ENCODE data around the gene PARP6.
"Not testable (repeated sequence)": the region's sequence is repeated elsewhere in the genome, so short reads cannot be mapped to it uniquely, and the experiment has no call there.

The PARP6 gene

DNA sequence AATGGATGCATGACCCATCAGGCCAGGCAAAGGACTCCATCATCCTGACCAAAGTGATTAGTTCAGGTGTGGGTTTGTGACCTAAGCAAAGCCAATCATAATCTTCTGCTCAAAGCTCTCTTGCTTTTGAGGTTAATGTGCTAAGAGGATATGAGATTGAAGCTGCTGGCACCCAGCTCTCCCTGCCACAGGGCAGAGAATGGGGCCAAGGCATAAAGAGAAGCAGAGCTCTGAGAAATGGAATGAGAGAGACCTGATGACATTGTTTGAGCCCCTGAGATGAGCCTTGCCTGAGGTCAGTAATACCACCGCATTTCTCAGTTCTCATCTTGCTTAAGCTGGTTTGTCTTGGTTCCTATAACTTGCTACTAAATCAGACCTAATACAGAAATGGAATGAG, 6.4 kb upstream of the PARP6 start:
- DNase-seq (ENCODE audit: low read depth): no peak

- no peak for DNase-seq (ENCODE audit: low read depth)
Observed at GRCh38 chr15:72276326-72276700, 4.0 kb upstream of the PARP6 start.

DNA sequence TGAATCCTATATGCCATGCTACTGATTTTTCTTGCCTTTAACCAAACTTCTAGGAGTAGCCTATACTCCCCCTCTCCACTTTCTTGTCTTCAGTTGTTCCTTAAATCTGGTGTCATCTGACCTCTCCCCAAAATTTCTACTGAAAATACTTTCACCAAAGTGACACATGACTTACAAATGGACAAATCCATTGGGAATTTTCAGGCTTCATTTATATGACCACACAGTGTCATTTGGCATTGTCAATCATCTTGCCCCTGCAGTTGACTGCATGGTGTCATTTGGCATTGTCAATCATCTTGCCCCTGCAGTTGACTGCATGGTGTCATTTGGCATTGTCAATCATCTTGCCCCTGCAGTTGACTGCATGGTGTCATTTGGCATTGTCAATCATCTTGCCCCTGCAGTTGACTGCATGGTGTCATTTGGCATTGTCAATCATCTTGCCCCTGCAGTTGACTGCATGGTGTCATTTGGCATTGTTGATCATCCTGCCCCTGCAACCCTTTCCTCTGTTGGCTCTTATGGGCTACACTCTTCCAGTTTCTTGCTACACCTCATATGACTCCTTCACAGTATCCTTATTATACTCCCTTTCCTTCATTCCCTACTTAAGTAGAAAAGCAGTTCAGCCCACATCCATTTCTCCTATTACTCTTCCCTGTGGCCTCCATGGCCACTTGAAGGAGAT, 3.4 kb upstream of the PARP6 start:
- DNase-seq (ENCODE audit: low read depth): not testable (repeated sequence)

DNA sequence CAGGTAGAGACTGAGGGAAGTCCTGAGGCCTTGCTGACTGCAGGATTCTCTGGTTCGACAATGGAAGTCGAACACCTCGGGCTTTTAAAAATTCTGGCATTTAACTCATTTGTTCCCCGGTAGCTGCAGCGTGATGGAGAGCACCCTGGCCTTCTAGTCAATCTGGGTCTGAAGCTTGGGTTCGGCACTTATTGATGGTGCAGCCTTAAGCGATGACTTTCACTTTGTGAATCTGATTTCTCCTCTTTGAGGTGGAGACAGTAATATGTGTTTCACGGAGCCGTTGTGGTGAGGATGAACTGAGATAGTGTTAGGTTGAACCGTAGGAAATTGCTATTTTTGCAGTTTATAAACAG, 621 bp upstream of the PARP6 start:
- no peak for DNase-seq (ENCODE audit: low read depth)

DNA sequence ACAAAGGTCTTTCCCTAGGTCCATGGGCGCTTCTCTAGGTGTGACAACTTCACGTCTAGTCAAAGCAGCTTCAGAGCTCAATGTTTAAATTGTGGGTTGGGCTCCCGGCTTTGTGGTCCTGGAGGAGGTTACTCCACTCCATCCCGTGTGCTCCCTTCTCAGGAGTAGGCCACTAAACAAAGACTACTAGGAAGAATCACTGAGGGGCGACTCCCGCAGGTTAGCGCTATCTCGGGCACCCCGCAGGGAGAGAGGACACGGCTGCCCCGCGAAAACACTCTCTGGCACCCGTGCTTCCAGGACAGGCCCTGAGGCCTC, 500 bp downstream of the PARP6 start:
- DNase-seq (ENCODE audit: low read depth): no peak

DNA sequence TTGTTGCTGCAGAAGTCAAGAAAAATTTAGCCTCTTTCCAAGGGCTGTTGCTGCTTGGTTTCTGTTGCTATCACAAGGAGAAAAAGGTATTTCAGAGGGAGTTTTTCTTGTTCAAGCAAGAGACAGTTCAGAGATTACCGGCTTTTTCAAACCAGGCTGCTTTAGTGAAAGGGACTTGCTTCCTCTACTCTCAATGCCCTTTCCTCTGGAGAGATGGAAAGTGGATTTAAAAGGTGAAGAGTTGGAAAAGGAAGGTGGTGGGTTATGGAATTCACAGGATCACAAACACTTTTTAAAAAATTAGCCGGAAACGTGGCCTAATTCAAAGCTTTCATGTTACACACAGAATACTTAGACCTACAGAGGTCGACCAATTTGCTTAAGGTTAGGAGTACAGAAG, 1.1 kb downstream of the PARP6 start:
- no peak for DNase-seq (ENCODE audit: low read depth)

- no peak for DNase-seq (ENCODE audit: low read depth)
Observed at GRCh38 chr15:72269739-72270138, 2.6 kb downstream of the PARP6 start.

DNA sequence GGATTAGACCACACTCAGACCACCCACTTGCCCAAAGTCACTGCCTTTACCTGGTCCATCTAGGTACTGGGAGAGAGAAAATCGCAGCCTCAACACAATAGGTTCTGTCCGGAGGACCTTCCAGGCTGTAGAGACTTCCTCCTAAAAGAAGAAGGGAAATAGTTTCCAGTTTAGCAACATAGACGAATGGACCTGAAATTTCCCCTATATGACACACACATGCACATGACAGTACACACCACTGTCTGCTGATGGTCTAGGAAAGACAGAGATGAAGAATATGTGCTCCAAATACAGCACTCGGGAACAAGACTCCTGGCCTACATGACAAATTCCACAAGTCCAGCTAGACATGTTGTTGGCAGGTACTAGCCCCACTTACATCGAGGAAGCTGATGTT, 7.3 kb downstream of the PARP6 start:
- no peak for DNase-seq (ENCODE audit: low read depth)

DNA sequence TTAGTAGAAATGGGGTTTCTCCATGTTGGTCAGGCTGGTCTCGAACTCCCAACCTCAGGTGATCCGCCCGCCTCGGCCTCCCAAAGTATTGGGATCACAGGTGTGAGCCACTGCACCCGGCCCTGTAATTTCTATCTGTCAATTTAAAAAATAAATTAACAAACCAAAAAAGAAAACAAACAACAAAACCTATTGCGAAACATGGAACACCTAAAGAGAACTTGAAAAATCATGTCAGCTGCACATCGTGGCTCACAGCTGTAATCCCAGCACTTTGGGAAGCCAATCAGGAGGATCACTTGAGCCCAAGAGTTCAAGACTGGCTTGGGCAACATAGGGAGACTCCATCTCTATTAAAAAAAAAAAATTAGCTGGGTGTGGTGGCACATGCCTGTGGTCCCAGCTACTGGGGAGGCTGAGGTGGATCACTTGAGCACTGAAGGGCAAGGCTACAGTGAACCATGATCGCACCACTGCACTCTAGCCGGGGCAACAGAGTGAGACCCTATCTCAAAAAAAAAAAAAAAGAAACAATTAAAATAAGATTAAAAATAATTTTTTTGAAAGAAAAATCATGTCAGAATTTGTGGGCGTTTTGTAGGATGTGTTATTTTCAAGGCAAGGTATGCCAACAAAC, 19.6 kb downstream of the PARP6 start:
- no peak for DNase-seq (ENCODE audit: low read depth)

DNA sequence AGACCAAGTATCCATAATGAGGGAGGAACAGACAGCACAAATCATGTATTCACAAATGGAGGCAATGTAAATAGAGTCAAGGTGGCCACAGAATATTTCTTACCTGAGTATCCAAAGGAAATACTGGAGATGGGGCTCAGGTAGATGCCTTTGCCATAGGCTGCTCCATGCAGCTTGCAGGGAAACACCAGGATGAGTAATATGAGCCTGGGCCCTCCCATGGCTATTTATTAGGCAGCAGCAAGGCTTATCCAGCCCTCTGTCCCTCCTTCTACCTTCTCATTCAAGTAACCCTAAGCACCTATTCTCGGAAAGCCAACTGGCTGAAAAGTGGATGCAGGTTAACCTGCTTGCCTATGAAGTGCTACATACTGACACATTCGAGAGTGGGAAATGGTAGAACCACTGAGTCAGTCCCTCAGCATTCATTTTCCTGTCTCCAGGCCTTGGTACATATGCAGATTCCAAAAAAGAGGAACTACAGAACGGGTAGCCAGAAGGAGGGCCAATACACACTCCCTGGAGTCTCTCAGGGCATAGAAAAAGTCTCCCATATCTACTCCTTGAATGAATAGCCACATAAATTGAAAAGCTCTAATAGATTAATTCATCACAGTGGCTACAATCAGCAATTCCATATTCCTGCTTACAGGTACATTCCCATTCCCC, 23.1 kb downstream of the PARP6 start:
- no peak for DNase-seq (ENCODE audit: low read depth)

DNA sequence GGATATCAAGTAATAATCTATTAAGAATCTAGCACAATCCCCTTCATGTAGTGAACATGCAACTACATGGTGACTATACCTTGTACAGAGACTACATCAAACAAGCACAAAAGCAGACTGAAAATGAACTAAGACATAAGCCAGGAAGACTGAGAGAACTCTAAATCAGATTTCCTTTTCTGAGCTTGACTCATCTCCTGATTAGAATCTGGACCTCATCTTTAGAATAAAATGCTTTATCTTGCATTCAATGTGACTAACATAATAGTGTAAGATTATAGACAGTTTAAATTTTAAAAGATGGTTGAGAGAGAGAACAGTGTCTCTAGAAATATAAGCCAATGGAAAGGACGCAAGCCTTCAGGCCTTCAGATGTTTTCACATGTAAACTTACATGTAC, 23.8 kb downstream of the PARP6 start:
- no peak for DNase-seq (ENCODE audit: low read depth)

DNA sequence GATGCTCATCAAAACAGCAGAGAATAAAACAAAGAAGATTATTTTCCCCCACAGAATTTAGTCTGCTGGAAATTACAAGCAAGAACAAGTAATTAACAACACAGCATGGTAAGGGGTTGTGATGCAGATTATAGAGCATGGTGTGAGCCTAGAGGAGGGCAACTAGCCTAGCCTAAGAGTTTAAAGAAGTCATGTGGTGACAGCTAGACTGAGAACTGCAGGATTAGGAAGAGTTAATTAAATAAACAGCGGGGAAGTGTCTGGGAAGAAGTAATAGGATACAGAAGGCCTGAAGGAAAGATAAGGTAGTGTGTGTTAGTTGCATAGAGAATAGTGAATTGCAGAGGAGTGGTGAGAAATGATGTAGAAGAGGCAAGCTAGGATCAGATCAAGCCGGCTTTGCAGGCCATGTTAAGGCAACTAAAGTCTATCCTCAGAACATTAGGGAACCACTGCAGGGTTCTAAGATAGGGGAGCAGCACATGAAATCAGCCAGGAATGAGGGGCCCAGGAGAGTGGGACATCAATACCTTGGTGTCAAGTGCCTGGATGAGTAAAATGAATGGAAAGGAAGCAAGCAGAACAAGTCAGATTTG, 29.5 kb downstream of the PARP6 start:
- DNase-seq (ENCODE audit: low read depth): no peak

GRCh38 chr15:72239652-72240051, 32.7 kb downstream of the PARP6 start:
- DNase-seq (ENCODE audit: low read depth): no peak

DNA sequence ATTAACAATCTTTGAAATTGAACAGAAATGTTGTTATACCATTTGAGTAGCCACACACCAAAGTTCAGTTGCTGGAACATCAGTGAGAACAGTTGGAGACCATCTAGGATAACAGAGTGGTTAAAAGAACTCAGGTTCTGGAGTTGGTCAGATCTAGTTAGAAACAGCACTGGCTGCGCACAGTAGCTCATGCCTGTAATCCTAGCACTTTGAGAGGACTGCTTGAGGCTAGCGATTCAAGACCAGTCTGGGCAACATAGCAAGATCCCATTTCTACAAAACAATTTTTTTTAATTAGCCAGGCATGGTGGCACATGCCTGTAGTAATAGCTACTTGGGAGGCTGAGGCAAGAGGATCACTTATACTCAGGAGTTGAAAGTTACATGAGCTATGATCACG, 33.8 kb downstream of the PARP6 start:
- no peak for DNase-seq (ENCODE audit: low read depth)

GRCh38 chr15:72237853-72238224, 34.5 kb downstream of the PARP6 start:
- no peak for DNase-seq (ENCODE audit: low read depth)

DNA sequence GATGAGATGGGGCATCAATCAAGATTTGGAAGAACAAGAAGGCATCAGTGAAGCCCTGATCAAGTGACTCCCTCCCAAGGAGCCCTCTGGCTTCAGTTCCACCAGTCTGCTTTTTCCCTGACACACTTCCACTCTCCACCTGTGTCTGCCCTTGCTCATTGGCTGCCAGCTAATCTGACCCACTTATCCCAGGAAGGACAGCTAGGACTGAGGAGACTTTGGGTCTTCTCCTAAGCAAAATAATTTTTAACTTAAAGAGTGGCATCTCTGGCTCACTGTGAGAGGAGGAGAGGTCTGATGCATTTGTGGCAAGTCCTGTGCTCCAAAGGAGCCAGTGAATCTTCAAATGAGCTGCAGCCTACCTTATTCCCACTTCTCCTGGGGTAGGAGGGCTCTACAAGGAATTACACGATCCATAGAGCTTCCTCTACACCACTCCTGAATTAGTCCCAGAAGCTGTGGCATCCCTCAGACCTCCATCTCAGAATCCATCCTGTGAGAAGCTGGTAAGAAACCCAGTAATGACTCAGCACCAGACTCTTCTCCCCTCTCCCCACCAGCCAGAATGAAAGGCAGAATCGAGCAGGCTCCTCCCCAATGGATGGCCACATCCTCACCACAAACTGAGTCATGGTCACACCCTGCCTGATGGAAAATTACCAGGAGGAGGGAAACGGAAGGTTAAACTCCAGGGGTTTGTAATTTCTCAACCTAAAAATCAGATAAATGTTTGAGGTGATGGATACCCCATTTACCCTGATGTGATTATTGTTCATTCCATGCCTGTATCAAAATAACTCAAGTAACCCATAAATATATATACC, 35.1 kb downstream of the PARP6 start:
- DNase-seq (ENCODE audit: low read depth): no peak

DNA sequence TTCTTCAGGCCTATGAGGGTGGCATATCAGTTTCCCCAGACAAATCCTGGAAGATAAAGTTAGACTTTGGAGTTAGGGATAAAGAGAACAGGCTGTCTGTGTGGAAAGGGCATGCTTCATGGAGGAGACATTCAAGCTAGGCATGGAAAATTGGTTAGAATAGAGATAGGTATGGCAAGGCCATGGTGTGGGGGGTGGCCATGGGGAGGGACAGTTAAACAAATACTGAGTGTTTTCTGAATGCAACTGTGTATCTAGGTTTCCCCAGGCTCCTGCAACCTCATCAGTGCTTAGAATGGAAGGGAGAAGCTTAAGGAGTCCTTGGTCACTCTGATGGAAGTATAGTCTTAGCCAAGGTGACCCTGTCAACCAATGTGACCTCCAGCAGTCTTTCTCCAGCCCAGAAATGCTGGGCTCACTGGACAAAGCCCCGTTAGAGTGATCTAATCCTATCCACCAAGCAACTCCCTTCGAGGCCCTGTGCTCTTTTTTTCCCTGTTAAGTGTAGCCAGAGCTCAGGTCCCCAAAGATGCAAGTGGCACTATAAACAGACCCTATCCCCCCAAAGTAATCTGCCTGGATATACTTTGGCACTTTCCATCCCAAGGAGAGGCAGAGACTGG, 35.9 kb downstream of the PARP6 start:
- no peak for DNase-seq (ENCODE audit: low read depth)

GRCh38 chr15:72235298-72235697, 37.1 kb downstream of the PARP6 start:
- no peak for DNase-seq (ENCODE audit: low read depth)

DNA sequence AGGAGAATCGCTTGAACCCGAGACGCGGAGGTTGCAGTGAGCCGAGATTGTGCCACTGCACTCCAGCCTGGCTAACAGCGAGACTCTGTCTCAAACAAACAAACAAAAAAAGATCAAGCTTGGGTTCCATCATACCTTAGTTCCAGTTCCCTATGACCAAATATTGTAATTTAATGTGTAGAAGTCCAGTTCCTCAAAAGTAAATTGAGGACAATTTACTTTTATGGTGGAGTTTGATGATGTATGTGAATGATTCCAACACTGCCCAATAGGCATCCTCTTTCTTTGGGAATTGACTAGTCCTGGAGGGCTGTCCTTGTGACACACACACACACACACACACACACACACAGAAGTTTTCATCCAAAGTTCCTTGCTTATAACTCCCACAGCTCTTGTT, 38.6 kb downstream of the PARP6 start:
- DNase-seq (ENCODE audit: low read depth): no peak

DNA sequence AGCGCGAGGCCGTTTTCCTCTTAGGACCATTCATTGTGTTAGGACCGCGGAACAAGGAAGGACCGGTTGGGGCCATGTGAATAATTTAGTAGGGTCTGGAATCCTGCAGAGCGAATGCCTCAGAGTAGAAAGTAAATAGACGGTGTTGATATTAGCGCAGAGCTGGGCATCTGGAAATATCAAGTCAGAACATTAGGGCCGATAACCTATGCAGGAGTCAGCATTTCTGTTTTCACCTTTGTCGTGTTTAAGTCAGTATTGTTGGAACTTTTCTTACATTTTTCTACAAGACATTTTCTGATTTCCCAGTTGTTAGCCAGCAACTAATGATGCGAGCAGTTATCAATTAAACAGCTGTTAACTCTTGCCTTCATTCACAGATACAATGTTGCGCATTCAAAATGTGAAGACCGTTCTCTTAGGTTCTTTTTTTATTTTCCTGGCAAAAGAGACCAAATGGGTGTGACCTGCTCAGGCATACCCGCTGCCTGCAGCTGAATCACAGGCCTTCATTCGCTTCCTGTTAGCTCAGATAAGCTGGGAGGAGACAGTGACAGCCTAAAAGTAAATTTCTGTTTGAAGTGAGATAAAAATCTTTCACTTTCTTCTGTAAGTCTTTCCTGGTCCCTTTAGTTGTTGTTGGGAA, 40.4 kb downstream of the PARP6 start:
- no peak for DNase-seq (ENCODE audit: low read depth)

DNA sequence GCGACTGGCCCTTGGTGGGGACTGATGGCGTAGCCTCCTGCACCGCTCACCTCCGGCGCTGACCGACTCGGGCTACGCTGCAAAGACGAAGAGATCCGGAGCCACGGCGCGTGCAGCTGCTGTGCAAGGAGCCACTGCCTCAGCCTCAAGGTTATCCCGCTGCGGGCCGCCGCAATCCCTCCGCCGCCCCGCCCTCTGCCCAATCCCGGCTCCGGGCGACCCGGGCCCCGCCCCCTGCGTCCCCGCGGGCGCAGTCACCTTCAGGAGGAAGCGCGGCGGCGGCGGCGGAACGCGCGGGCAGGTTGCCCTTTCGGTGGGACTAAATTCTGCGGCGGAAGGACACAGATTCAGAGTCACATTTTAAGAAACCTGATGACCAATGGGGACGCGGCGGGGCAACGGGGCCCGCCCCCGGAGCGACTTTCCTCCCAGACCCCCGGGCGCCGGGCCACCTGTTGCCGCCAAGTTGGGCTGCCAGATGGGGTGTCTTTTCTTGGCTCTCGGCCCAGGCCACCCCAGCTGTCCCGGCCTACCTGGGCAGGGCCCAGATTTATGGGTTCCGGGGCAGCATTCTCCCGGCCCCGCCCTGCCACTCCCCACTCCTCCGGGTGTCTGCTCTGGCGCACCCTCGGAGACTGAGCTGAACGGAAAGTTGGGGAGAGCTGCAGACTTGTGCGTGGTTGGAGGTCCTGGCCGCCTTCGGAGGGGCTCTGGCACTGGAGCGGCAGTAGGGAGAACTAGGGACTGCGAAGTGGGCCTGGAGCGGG, 41.1 kb downstream of the PARP6 start, which contains the start of gene PKM:
PKM (minus strand) TSS at position 125 of the 767 bp plus-strand sequence. CDS start 12,093 bp downstream, outside the sequence.
- peak; percentile 93 for DNase-seq (ENCODE audit: low read depth)
